ENCODE measurements around the gene SAPCD2. TPM values are rescaled to one million over a fixed set of nuclear protein-coding genes. Genes with fewer than 3 reads are reported as not detected.

Gene SAPCD2
- total RNA-seq, 1 donor from 2014 or later: 13.5 TPM

DNA sequence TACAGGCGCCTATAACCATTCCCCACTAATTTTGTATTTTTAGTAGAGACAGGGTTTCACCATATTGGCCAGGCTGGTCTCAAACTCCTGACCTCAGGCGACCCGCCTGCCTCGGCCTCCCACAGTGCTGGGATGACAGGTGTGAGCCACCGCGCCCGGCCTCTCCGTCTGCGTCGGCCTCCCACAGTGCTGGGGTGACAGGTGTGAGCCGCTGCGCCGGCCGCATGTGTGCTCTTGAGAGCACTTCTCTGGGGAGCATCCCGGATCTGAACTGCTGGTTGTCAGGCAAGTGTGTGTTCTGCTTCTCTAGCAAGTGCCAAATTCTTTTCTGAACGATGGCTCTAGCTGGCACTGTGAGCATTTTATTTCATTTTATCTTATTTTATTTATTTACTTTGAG is 12.8 kb downstream of the SAPCD2 start:
- peaks cover 2% of the 10 kb centered on the region for H3K4me1 Mint-ChIP-seq (ENCODE audit: low read depth, unreplicated experiment)
- TF ChIP-seq, protein P1, sequence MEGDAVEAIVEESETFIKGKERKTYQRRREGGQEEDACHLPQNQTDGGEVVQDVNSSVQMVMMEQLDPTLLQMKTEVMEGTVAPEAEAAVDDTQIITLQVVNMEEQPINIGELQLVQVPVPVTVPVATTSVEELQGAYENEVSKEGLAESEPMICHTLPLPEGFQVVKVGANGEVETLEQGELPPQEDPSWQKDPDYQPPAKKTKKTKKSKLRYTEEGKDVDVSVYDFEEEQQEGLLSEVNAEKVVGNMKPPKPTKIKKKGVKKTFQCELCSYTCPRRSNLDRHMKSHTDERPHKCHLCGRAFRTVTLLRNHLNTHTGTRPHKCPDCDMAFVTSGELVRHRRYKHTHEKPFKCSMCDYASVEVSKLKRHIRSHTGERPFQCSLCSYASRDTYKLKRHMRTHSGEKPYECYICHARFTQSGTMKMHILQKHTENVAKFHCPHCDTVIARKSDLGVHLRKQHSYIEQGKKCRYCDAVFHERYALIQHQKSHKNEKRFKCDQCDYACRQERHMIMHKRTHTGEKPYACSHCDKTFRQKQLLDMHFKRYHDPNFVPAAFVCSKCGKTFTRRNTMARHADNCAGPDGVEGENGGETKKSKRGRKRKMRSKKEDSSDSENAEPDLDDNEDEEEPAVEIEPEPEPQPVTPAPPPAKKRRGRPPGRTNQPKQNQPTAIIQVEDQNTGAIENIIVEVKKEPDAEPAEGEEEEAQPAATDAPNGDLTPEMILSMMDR (IDR thresholded peaks at IDR 0.05; ENCODE audit: partially characterized antibody, unreplicated experiment): no peak

DNA sequence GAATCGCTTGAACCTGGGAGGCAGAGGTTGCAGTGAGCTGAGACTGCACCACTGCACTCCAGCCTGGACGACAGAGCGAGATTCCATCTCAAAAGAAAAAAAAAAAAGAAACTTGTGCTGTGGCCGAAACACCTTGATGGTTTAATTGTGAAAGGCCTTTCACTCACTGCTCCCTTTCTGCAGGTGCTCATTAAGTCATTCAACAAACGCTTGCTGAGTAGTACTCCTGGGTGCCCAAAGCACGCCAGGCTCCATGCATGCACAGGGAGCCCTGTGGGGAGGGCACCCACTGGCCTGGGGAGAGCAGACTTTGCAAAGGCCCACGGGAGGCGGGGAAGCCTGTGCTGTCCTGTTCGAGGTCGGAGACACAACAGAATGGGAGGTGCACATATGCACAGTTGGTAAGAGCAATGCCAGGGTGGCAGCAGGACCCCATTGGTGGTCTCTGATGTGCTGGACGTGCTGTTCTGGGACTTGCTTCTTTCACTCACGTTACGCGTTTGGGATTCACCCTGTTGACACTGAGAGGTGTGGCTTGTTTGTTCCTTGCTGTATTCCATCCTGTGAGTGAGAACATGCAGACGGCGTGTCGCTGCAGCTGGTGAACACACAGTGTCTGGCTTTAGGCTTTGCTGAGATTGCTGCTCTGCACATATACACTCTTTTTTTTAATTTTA is 13.5 kb downstream of the SAPCD2 start:
- H3K27ac Mint-ChIP-seq (ENCODE audit: unreplicated experiment): no peak overlapping the region
- H3K27me3 Mint-ChIP-seq (ENCODE audit: unreplicated experiment): peaks cover 12% of the 10 kb centered on the region
- no peak overlapping the region for H3K4me3 Mint-ChIP-seq (ENCODE audit: unreplicated experiment)
- no peak for DNase-seq
- no peaks in the 10 kb centered on the region for H3K36me3 Mint-ChIP-seq (ENCODE audit: unreplicated experiment)
- peaks cover 2% of the 10 kb centered on the region for H3K4me1 Mint-ChIP-seq (ENCODE audit: low read depth, unreplicated experiment)
- H3K9me3 Mint-ChIP-seq (ENCODE audit: unreplicated experiment): peaks cover 4% of the 10 kb centered on the region
- TF ChIP-seq, protein P1 (IDR thresholded peaks at IDR 0.05; ENCODE audit: partially characterized antibody, unreplicated experiment): no peak

More for the DNA sequence above, 12.8 kb downstream of the SAPCD2 start:
- Mint-ChIP-seq H3K9me3 (ENCODE audit: unreplicated experiment) (peaks cover 8% of the 10 kb centered on the region), H3K27me3 (ENCODE audit: unreplicated experiment) (peaks cover 10% of the 10 kb centered on the region), H3K27ac (ENCODE audit: unreplicated experiment) (peak overlapping the region; percentile 38), H3K36me3 (ENCODE audit: unreplicated experiment) (no peaks in the 10 kb centered on the region), H3K4me3 (ENCODE audit: unreplicated experiment) (no peak overlapping the region)
- no peak for DNase-seq

DNA sequence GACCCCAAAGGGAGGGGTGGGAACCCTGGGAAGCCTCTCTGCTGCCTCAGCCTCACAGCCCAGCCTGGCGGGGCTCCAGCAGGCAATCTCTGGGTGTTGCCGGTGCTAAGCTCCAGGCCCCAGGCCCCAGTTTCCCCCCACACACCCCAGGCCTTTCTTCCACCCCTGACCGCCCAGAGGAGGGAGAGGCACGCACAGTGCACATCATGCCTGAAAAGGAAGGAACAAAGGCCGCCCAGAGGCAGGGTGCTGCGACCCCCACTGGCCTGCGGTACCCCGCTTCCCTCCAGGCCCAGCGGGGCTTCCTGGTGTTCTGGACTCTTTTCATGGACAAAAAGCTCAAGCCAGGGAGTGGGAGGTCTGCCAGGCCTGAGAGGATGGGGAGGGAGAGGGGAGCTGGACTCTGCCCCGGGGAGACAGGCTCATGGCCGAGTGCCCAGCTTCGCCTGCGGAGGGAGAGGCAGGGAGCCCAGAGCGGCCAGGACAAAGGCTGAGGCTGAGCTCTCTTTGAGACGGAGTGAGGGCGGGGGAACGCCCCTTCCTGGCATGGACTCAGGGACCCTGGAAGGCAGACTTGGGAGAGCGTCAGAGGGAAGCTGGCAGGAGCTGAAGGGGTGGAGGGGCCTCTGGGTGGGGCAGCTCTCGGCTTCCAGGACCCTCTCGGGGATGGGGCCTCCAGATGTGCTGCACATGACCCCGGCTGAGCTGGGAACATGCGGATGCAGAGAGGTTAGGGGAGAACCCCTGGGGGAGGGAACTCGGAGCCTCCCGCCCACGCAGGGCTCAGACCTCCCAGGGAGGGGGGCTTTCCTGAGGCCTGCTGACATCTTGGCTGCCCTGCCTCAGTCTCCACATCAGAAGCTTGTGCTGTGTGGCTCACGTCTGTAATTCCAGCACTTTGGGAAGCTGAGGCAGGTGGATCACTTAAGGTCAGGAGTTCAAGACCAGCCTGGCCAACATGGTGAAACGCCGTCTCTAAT is 14.7 kb downstream of the SAPCD2 start:
- H3K27me3 Mint-ChIP-seq (ENCODE audit: unreplicated experiment): peaks cover 13% of the 10 kb centered on the region
- H3K4me1 Mint-ChIP-seq (ENCODE audit: low read depth, unreplicated experiment): peaks cover 2% of the 10 kb centered on the region
- H3K27ac Mint-ChIP-seq (ENCODE audit: unreplicated experiment): no peak overlapping the region
- H3K9me3 Mint-ChIP-seq (ENCODE audit: unreplicated experiment): peaks cover 4% of the 10 kb centered on the region
- H3K4me3 Mint-ChIP-seq (ENCODE audit: unreplicated experiment): no peak overlapping the region
- TF ChIP-seq, protein P1 (IDR thresholded peaks at IDR 0.05; ENCODE audit: partially characterized antibody, unreplicated experiment): no peak
- no peak for DNase-seq
- H3K36me3 Mint-ChIP-seq (ENCODE audit: unreplicated experiment): no peaks in the 10 kb centered on the region

DNA sequence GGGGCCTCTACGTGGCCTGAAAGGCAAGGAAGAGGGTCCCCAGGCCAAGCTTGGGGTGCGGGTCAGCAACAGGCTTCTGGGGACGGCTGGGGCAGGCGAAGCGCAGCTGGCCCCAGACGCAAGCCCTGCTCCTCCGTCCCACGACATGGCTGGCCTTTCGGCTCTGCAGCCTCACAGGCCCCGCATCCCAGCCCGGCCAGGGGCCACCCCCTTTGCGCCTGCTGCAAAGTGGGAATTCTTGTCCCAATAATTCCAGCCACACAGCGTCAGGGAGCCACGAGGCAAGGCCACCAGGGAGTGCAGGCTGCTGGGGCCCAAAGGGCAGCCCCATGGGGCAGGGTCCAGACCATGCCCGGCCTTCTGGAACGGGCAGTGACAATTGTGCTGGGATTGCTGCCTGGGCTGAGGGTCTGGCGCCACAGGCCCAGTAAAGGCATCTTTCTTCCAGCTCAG is 15.4 kb downstream of the SAPCD2 start:
- H3K27ac Mint-ChIP-seq (ENCODE audit: unreplicated experiment): no peak overlapping the region
- H3K4me3 Mint-ChIP-seq (ENCODE audit: unreplicated experiment): no peak overlapping the region
- peaks cover 2% of the 10 kb centered on the region for H3K4me1 Mint-ChIP-seq (ENCODE audit: low read depth, unreplicated experiment)
- H3K36me3 Mint-ChIP-seq (ENCODE audit: unreplicated experiment): no peaks in the 10 kb centered on the region
- DNase-seq: no peak
- peaks cover 13% of the 10 kb centered on the region for H3K27me3 Mint-ChIP-seq (ENCODE audit: unreplicated experiment)
- TF ChIP-seq, protein P1 (IDR thresholded peaks at IDR 0.05; ENCODE audit: partially characterized antibody, unreplicated experiment): no peak
- peaks cover 4% of the 10 kb centered on the region for H3K9me3 Mint-ChIP-seq (ENCODE audit: unreplicated experiment)

Measured in glutamatergic neuron (in vitro differentiated cells).